ENCODE data around the gene DNAH6. TPM values are rescaled to one million over a fixed set of nuclear protein-coding genes. Genes with fewer than 3 reads are reported as not detected.

The DNAH6 gene
- total RNA-seq, 1 donor from 2014 or later: 0.52 TPM

DNA sequence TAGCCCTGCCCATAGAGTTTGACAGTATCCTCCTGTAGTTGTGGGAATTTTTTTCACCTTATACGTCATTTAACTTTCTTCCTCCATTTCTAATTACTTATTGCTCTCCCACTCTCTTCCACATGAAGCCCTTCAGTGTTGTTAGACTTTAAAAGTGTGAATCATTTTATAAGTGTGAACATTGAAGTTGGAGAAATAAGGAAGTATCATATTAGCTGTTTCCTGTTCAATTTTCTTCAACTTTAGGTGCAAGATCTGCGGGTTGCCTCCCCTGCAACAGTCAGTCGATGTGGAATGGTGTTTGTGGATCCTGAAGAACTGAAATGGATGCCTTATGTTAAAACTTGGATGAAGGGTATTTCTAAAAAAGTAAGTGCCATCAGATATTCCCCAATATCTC lies 138.1 kb downstream of the DNAH6 start:
- TF ChIP-seq, protein P1, sequence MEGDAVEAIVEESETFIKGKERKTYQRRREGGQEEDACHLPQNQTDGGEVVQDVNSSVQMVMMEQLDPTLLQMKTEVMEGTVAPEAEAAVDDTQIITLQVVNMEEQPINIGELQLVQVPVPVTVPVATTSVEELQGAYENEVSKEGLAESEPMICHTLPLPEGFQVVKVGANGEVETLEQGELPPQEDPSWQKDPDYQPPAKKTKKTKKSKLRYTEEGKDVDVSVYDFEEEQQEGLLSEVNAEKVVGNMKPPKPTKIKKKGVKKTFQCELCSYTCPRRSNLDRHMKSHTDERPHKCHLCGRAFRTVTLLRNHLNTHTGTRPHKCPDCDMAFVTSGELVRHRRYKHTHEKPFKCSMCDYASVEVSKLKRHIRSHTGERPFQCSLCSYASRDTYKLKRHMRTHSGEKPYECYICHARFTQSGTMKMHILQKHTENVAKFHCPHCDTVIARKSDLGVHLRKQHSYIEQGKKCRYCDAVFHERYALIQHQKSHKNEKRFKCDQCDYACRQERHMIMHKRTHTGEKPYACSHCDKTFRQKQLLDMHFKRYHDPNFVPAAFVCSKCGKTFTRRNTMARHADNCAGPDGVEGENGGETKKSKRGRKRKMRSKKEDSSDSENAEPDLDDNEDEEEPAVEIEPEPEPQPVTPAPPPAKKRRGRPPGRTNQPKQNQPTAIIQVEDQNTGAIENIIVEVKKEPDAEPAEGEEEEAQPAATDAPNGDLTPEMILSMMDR (conservative IDR thresholded peaks at IDR 0.05; ENCODE audit: low read depth, low read length): no peak
- H3K4me3 ChIP-seq (ENCODE audit: low read depth, low read length): no peak overlapping the region
- no peak for DNase-seq (ENCODE audit: low read depth)

DNA sequence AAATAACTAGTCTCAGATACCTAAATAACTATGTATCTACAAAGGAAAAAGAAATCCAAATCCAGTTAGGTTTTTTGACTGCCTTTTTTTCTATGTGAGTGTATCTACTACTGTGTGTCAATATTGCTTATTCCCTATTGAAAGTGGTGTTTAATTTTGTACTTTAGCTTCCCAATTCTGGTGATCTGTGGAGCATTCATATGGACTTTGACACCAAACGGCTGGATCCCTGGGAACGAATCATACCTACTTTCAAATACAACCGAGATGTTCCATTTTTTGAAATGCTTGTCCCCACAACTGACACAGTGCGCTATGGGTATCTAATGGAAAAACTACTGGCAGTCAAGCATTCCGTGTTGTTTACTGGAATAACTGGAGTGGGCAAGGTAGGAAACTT lies 152.8 kb downstream of the DNAH6 start:
- TF ChIP-seq, protein P1 (conservative IDR thresholded peaks at IDR 0.05; ENCODE audit: low read depth, low read length): no peak

DNA sequence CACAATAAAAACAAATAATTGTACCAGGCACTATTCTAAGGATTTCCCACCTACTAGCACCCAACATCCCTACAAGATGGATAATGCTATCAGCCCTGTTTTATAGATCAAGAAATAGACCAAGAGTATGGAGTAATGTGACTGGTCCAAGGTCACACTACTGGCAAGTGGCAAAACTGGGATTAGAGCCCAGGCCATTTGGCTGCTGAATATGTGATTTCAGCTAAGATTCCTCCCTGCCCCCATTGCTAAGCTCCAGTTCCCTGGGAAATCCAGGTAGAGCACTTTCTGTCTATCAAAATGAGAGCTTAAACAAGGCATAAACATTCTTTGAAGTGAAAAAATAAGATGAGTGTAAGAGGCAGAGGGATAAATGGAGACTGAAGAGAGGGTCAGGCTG lies 157.8 kb downstream of the DNAH6 start:
- no peak overlapping the region for H3K4me3 ChIP-seq (ENCODE audit: low read depth, low read length)
- DNase-seq (ENCODE audit: low read depth): no peak
- TF ChIP-seq, protein P1 (conservative IDR thresholded peaks at IDR 0.05; ENCODE audit: low read depth, low read length): no peak

More for the DNA sequence above, 152.8 kb downstream of the DNAH6 start:
- DNase-seq (ENCODE audit: low read depth): no peak
- no peak overlapping the region for H3K4me3 ChIP-seq (ENCODE audit: low read depth, low read length)

DNA sequence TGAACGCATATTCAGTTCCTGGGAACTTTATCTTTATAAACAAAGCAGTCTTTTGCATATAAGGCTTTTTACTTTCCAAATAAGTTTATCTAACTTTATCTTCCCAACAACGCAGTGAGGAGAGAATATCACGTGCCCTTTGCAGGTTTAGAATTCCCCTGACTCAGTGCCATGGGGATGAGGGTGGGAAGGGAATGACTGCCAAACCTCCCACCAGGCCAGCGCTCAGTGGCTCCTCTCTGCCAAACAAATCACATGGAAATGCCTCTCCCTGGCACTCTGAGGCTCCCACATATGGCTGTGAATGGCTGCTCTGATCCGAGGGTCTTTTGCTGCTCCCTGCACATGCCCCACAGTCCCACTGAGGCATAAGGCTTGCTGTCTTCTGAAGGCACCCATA lies 158.3 kb downstream of the DNAH6 start:
- DNase-seq (ENCODE audit: low read depth): no peak
- H3K4me3 ChIP-seq (ENCODE audit: low read depth, low read length): no peak overlapping the region

DNA sequence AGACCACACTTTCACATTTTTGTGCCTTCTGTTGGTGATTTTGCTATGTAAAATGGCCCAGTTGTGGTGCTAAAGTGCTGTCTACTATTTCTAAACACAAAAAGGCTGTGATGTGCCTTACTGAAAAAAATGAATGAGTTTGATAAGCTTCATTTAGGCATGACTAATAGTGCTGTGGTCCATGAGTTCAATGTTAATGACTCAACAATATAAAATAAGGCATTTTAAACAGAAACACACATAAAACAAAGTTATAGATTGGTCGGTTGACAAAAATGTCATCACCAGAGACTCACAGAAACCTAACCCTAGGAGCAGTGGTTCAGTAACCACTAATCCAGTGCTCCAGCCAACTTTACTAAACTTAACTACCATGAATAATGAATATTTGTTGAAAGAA lies 160.0 kb downstream of the DNAH6 start:
- H3K4me3 ChIP-seq (ENCODE audit: low read depth, low read length): no peak overlapping the region
- DNase-seq (ENCODE audit: low read depth): peak; percentile 9
- TF ChIP-seq, protein P1 (conservative IDR thresholded peaks at IDR 0.05; ENCODE audit: low read depth, low read length): no peak

More for the DNA sequence above, 158.3 kb downstream of the DNAH6 start:
- TF ChIP-seq, protein P1 (conservative IDR thresholded peaks at IDR 0.05; ENCODE audit: low read depth, low read length): no peak

DNA sequence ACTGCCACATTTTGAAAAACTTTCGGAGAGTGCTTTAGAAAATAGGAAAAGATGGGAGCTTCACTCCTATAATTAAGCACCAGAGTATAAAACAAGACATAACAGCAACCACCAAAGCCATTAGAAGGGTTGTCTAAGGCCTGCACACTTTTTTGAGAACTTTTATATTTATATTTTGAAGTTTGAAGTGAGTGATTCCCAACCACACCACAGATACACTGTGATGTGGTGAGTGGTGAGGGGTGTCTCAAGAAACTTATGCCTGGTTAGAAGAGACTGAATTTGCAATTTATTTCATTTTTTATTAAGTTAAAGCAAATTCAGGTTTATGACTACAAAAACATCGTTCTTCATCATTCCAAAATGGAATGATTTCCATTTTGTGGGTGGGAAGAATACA lies 161.9 kb downstream of the DNAH6 start:
- TF ChIP-seq, protein P1 (conservative IDR thresholded peaks at IDR 0.05; ENCODE audit: low read depth, low read length): no peak
- DNase-seq (ENCODE audit: low read depth): no peak
- no peak overlapping the region for H3K4me3 ChIP-seq (ENCODE audit: low read depth, low read length)

DNA sequence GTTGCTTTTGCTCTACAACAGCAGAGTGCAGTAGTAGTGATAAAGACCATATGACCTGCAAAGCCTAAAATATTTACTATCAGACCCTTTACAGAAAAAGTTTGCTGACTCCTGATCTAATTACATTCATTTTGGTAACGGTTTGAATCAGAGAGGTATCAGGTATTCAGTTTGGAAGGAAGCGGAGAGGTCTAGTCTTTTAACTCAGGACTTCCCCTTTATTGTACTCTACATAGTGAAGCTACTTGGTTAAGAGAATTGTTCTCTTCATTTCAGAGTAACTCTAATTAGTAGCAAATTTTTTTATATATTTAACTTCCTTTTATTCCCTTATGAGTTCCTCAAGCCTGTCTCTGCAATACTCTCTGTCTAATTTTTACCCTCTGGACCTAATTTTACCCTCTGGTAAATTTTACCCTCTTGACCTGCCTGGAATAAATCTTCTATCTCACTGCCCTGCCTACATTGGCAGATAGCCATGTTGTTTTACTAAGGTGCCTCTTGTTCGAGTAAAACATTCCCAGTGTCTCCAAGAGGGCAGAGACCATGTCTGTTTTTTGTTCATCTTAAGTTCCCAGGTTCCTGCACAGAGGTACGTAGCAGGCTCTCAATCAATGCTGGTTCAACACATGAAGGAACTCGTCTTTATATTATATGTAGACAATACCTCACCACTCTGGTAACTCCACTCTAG lies 170.6 kb downstream of the DNAH6 start:
- no peak for DNase-seq (ENCODE audit: low read depth)
- H3K4me3 ChIP-seq (ENCODE audit: low read depth, low read length): no peak overlapping the region
- TF ChIP-seq, protein P1 (conservative IDR thresholded peaks at IDR 0.05; ENCODE audit: low read depth, low read length): no peak
